AG04450 (cell line): ENCODE data around the gene MAPRE2. TPM values are rescaled to one million over a fixed set of nuclear protein-coding genes. Genes with fewer than 3 reads are reported as not detected.
A peak's percentile ranks its signal among the peaks of the same experiment; 100 is the strongest.

Source experiments
- CTCF ChIA-PET: fragments of 300-600, 350-600 bp; formaldehyde crosslinking; extraction: SDS; loops from one replicate; lab custom pipeline; 2022; ENCODE audit warnings: antibody characterized with exemption, inconsistent platforms; lab: Charles Lee
- POLR2A ChIA-PET: fragments of 350-600 bp; formaldehyde crosslinking; extraction: SDS; loops from one replicate; lab custom pipeline; 2021; ENCODE audit warnings: antibody characterized with exemption, inconsistent platforms; lab: Yijun Ruan, JAX
- DNase-seq: peaks from one replicate; pipeline ENCODE4 v3.0.0-alpha.2; 2011; ENCODE audit warnings: low read depth, low spot score
- H3K27ac ChIP-seq: one replicate; pipeline ENCODE4 v1.5.1; 2012; ENCODE audit warnings: low read depth, low read length, control low read depth
- H3K27me3 ChIP-seq: one replicate; pipeline ENCODE4 v1.6.0; 2012; ENCODE audit warnings: low read length; ENCODE audit not compliant: control insufficient read depth, insufficient read depth
- H3K4me3 ChIP-seq: 2 replicates; pipeline ENCODE4 v1.5.1; 2011; ENCODE audit warnings: mild to moderate bottlenecking, low read depth, low read length, control low read depth
- H3K9me3 ChIP-seq: 2 replicates; pipeline ENCODE4 v1.5.1; 2012; ENCODE audit warnings: low read length; ENCODE audit not compliant: control insufficient read depth, insufficient read depth
- polyA plus RNA-seq: library from polyadenylated mRNA; depleted of rRNA; stranded (reverse); fragments of >200 nt; gene quantifications from 2 replicates; pipeline ENCODE4 v1.2.3, GENCODE V29; 2011
- TF ChIP-seq, protein P1 (sequence below): IDR thresholded peaks from 2 replicates; pipeline ENCODE4 v1.5.1; 2011; ENCODE audit warnings: low read depth, low read length, control low read depth, inconsistent platforms

MAPRE2 gene
- polyA plus RNA-seq, 1 experiment: 48.8 TPM

- peak overlapping the region; percentile 35 for H3K4me3 ChIP-seq
- peak; percentile 8 for DNase-seq
- TF ChIP-seq, protein P1, sequence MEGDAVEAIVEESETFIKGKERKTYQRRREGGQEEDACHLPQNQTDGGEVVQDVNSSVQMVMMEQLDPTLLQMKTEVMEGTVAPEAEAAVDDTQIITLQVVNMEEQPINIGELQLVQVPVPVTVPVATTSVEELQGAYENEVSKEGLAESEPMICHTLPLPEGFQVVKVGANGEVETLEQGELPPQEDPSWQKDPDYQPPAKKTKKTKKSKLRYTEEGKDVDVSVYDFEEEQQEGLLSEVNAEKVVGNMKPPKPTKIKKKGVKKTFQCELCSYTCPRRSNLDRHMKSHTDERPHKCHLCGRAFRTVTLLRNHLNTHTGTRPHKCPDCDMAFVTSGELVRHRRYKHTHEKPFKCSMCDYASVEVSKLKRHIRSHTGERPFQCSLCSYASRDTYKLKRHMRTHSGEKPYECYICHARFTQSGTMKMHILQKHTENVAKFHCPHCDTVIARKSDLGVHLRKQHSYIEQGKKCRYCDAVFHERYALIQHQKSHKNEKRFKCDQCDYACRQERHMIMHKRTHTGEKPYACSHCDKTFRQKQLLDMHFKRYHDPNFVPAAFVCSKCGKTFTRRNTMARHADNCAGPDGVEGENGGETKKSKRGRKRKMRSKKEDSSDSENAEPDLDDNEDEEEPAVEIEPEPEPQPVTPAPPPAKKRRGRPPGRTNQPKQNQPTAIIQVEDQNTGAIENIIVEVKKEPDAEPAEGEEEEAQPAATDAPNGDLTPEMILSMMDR: no peak
- POLR2A ChIA-PET: no interaction called here
- no peaks in the 10 kb centered on the region for H3K27me3 ChIP-seq
- H3K27ac ChIP-seq: peak overlapping the region; percentile 92
- H3K9me3 ChIP-seq: no peaks in the 10 kb centered on the region; the same call in 1 of the 2 replicates
- CTCF ChIA-PET: interaction anchor here (1.0 kb wide), 2 partner anchors 22 to 113 kb away, joined by 3 to 4 read pairs; no protein-coding TSS in a partner anchor
These were observed 76.8 kb downstream of the MAPRE2 start for GRCh38 chr18:35117951-35118411.

DNA sequence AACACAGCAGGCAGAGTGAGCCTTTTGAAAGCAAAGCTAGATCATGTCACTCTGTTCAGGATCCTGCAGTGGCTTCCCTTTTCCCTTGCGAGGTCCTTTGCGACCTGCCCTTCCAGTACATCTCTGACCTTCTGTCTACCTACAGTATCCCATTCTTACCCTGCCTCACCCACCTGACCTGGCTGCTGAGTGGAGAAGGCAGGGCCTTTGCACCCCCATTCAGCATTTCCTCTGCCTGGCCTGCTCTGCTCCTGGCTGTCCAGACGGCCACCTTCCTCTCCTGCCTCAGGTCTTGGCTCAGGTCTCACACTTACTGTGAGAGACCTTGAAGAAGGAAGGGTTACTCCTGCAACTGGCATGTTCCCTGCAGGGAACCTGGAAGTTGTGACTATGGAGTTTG is 77.4 kb downstream of the MAPRE2 start:
- H3K9me3 ChIP-seq: no peaks in the 10 kb centered on the region; the same call in 1 of the 2 replicates
- no peak overlapping the region for H3K4me3 ChIP-seq
- no peaks in the 10 kb centered on the region for H3K27me3 ChIP-seq
- CTCF ChIA-PET: interaction anchor here (1.0 to 1.1 kb wide), 3 partner anchors 22 to 238 kb away, joined by 3 to 4 read pairs (median 3); no protein-coding TSS in a partner anchor
- DNase-seq: no peak
- POLR2A ChIA-PET: no interaction called here
- no peak overlapping the region for H3K27ac ChIP-seq
- TF ChIP-seq, protein P1: no peak

GRCh38 chr18:35121038-35121437 is 79.8 kb downstream of the MAPRE2 start:
- POLR2A ChIA-PET: no interaction called here
- DNase-seq: no peak
- Histone ChIP-seq H3K27me3 (no peaks in the 10 kb centered on the region), H3K27ac (no peak overlapping the region), H3K9me3 (no peaks in the 10 kb centered on the region; the same call in 1 of the 2 replicates), H3K4me3 (no peak overlapping the region)
- CTCF ChIA-PET: interaction anchor here (0.8 to 1.7 kb wide), 4 partner anchors 22 to 254 kb away, joined by 3 to 10 read pairs (median 4); no protein-coding TSS in a partner anchor
- TF ChIP-seq, protein P1: no peak

DNA sequence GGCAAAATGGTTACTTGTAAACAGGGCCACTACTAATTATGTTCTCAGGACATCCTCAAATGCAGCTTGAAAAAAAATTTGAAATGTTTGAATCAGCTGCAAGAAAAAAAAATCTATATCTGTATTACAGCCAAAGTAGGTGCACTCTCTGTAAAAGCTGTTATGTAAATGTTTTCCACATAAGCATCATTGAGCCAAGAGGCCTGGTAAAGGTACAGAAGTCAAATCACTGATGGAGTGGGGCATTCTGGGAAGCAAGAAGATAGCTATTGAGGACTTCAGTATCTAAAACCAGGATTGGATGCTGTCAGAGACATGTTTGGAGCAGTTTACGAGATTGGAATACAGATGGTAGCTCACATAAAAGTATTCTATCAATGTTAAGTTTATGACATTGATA is 80.3 kb downstream of the MAPRE2 start:
- no peak for DNase-seq
- TF ChIP-seq, protein P1: no peak
- Histone ChIP-seq H3K4me3 (no peak overlapping the region), H3K27ac (no peak overlapping the region), H3K9me3 (no peaks in the 10 kb centered on the region; the same call in 1 of the 2 replicates), H3K27me3 (no peaks in the 10 kb centered on the region)
- CTCF ChIA-PET: interaction anchor here (0.8 to 1.7 kb wide), 3 partner anchors 22 to 115 kb away, joined by 3 to 10 read pairs (median 5); no protein-coding TSS in a partner anchor
- POLR2A ChIA-PET: no interaction called here

- no peaks in the 10 kb centered on the region for H3K27me3 ChIP-seq
- no peaks in the 10 kb centered on the region; the same call in 1 of the 2 replicates for H3K9me3 ChIP-seq
- CTCF ChIA-PET: no interaction called here
- TF ChIP-seq, protein P1: no peak
- POLR2A ChIA-PET: no interaction called here
- H3K27ac ChIP-seq: no peak overlapping the region
- DNase-seq: no peak
- H3K4me3 ChIP-seq: no peak overlapping the region
These were observed 81.5 kb downstream of the MAPRE2 start for GRCh38 chr18:35122586-35123224.
